ENCODE data around the gene MYO1B.

Gene MYO1B

GRCh38 chr2:191427031-191427430 is 181.8 kb downstream of the MYO1B start:
- H3K4me3 ChIP-seq (ENCODE audit: low read depth, low read length), result no peak overlapping the region
- TF ChIP-seq, protein P1, sequence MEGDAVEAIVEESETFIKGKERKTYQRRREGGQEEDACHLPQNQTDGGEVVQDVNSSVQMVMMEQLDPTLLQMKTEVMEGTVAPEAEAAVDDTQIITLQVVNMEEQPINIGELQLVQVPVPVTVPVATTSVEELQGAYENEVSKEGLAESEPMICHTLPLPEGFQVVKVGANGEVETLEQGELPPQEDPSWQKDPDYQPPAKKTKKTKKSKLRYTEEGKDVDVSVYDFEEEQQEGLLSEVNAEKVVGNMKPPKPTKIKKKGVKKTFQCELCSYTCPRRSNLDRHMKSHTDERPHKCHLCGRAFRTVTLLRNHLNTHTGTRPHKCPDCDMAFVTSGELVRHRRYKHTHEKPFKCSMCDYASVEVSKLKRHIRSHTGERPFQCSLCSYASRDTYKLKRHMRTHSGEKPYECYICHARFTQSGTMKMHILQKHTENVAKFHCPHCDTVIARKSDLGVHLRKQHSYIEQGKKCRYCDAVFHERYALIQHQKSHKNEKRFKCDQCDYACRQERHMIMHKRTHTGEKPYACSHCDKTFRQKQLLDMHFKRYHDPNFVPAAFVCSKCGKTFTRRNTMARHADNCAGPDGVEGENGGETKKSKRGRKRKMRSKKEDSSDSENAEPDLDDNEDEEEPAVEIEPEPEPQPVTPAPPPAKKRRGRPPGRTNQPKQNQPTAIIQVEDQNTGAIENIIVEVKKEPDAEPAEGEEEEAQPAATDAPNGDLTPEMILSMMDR (IDR thresholded peaks at IDR 0.05; ENCODE audit: low read depth, low read length), result no peak

GRCh38 chr2:191428141-191428540 is 182.9 kb downstream of the MYO1B start:
- no peak overlapping the region for H3K4me3 ChIP-seq (ENCODE audit: low read depth, low read length)
- TF ChIP-seq, protein P1 (IDR thresholded peaks at IDR 0.05; ENCODE audit: low read depth, low read length), result no peak

GRCh38 chr2:191430476-191430875 is 185.3 kb downstream of the MYO1B start:
- TF ChIP-seq, protein P1 (IDR thresholded peaks at IDR 0.05; ENCODE audit: low read depth, low read length), result no peak
- no peak overlapping the region for H3K4me3 ChIP-seq (ENCODE audit: low read depth, low read length)

DNA sequence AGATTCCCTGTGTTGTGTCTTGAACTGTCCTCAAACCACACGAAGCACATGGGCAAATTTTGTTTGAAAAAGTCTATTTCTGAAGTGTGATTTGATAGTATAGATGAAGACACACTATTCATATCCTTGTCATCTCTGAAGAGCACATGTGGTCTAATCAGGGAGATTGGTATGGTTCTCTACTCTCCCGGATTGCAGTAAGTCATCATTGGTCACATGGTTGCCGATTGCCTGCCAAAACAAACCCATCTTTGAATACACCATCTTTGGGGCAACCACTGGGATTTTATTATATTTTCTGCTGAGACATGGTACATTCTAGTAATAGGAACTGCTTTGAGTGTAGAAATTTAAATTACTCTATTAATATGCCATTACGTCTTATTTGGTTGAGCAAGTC is 186.9 kb downstream of the MYO1B start:
- TF ChIP-seq, protein P1 (IDR thresholded peaks at IDR 0.05; ENCODE audit: low read depth, low read length), result no peak
- H3K4me3 ChIP-seq (ENCODE audit: low read depth, low read length), result no peak overlapping the region

- no peak overlapping the region for H3K4me3 ChIP-seq (ENCODE audit: low read depth, low read length)
- TF ChIP-seq, protein P1 (IDR thresholded peaks at IDR 0.05; ENCODE audit: low read depth, low read length), result no peak
These were observed 188.9 kb downstream of the MYO1B start for GRCh38 chr2:191434072-191434471.

DNA sequence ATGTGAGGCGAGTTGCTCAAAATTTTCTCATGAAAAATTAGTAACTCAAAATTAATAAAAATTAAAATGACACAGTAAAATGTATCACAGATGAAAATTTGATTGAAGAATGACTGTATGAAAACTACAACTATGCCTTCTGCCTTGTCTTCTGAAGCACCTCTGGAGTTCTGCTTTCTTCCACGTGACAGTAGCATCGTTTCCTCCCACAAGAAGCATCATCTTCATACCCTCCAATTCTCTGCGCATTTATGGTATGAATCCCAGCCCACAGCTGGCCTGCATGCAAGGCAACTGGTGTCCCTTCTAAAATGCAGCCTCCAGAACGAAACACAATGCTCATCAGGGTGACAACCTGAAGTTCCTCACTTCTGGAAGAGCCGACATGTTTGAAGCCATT is 189.9 kb downstream of the MYO1B start:
- no peak overlapping the region for H3K4me3 ChIP-seq (ENCODE audit: low read depth, low read length)
- TF ChIP-seq, protein P1 (IDR thresholded peaks at IDR 0.05; ENCODE audit: low read depth, low read length), result no peak

GRCh38 chr2:191436368-191437055 is 191.3 kb downstream of the MYO1B start:
- TF ChIP-seq, protein P1 (IDR thresholded peaks at IDR 0.05; ENCODE audit: low read depth, low read length), result no peak
- H3K4me3 ChIP-seq (ENCODE audit: low read depth, low read length), result no peak overlapping the region
